VCaP (cell line): ENCODE measurements around the gene MED31.

ENCODE experiments used
- H3K27ac ChIP-seq: fragments of 450-650 bp; 2 replicates; pipeline ENCODE4 v1.5.1; 2017
- TF ChIP-seq, protein P1 (sequence below): fragments of 450-650 bp; conservative IDR thresholded peaks from 2 replicates; pipeline ENCODE4 v1.5.1; 2017; ENCODE audit warnings: mild to moderate bottlenecking, moderate library complexity

MED31 gene

GRCh38 chr17:6643451-6644125 lies 7.8 kb downstream of the MED31 start:
- no peak overlapping the region for H3K27ac ChIP-seq
- TF ChIP-seq, protein P1, sequence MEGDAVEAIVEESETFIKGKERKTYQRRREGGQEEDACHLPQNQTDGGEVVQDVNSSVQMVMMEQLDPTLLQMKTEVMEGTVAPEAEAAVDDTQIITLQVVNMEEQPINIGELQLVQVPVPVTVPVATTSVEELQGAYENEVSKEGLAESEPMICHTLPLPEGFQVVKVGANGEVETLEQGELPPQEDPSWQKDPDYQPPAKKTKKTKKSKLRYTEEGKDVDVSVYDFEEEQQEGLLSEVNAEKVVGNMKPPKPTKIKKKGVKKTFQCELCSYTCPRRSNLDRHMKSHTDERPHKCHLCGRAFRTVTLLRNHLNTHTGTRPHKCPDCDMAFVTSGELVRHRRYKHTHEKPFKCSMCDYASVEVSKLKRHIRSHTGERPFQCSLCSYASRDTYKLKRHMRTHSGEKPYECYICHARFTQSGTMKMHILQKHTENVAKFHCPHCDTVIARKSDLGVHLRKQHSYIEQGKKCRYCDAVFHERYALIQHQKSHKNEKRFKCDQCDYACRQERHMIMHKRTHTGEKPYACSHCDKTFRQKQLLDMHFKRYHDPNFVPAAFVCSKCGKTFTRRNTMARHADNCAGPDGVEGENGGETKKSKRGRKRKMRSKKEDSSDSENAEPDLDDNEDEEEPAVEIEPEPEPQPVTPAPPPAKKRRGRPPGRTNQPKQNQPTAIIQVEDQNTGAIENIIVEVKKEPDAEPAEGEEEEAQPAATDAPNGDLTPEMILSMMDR = no peak

- H3K27ac ChIP-seq = no peak overlapping the region
- TF ChIP-seq, protein P1 = no peak
These were observed 8.8 kb downstream of the MED31 start for GRCh38 chr17:6642592-6642991.

DNA sequence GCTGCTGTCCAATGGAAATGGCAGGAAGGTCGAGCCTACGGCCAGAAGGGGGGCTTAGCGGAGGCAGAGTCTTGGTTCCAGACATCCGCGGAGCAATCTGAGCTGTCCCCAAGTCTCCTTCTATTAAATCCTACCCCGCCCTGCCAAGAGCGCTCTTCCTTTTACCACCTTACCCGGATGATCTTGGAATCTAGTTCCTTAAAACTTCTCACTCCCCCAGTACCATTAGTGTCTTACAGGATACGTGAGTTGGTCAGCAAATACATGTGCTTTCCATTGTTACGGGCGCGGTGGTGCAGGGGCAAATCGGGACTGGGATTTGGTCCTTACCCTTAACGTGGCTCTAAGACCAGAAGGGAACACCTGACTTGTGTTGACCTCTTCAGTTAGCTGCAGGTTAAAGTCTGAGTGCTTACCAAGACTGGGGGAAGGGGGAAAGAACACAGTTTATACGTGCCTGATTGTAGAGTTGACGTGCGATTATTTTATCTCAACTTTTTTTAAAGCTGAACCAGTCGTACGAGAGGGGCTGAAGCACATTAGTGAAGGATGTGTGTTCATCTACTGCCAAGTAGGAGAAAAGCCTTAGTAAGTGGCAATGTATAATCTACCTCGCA lies 10.1 kb downstream of the MED31 start:
- H3K27ac ChIP-seq = peak overlapping the region; percentile 84
- TF ChIP-seq, protein P1 = no peak

DNA sequence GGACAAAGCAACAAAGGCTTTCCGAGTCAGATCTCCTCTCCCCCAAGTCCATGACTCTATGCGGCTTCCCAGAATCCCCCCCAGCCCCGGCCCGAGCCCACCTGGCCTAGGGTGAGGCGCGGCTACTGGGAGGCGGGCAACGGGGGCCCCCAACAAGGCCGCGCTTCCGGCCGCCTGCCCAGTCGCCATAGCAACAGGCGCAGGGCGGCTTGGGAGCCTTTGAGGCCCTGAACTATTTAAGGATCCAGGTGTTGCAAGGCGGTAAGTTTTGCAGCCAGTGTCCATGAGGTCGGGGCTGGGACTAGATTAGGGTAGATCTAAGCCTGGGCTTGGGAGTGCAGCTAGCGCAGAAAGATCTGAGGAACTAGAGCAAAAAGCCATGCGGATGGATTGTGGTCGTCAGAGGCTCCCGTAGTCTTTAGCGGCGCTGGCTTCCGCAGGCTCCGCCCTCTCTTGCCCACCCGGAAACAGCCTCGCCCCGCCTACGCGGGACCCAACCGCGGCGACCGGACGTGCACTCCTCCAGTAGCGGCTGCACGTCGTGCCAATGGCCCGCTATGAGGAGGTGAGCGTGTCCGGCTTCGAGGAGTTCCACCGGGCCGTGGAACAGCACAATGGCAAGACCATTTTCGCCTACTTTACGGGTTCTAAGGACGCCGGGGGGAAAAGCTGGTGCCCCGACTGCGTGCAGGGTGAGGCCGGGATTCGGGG lies 10.7 kb downstream of the MED31 start, which contains the start of the genes KIAA0753 and TXNDC17:
TSS of gene KIAA0753 (minus strand) at position 176 of the 711 bp plus-strand sequence. CDS start 5,608 bp downstream, outside the sequence.
TSS of gene TXNDC17 (plus strand) at position 525 of the 711 bp plus-strand sequence. CDS start at position 548, 23 bp downstream.
- H3K27ac ChIP-seq = peak within 1 kb of the TSS; percentile 84
- TF ChIP-seq, protein P1 = no peak

DNA sequence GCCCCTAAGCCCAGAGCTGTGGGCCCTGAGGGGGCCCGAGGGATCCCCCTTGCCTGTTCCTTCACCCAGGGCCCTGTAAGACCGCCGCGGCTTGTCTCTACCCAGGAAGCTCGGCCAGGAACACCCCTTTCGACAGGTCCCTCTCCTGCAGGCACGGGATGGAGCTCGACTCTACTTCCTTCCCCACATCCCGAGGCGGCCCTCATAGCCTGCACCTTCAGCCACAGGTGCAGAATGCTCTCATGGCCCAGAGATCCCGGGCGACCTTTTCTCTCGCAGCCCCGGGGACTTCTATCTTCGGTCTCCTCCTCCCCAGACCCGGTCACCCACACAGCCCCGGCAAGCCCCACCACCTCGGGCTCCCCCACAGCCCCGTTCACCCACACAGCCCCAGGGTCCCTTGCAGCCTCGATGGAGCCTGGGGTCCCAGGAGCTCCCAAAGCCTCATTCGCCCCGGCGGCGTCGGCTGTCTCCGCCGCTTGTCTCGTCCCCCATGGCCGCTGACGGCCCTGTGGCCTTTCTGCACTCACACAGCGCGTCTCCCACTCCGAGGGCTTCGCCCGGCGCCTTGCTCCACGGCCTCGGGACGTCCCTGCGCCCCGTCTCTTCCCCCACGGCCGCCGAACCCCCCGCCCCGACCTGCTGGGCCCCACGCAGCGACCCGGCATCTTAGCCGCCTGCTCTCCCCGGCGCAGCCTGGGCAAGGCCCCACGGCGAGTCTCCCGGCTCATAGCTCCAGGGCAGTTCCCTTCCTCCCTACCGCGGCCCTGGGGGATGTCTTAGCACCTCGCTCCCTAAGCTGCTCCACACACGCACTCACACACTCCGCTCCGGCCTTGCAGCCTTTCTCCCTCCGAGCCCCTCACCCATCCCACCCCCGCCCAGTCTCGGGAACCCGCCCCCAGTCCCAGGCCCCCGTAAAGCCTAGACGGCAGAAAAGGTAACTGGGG lies 11.5 kb downstream of the MED31 start:
- peak overlapping the region; percentile 84 for H3K27ac ChIP-seq
- TF ChIP-seq, protein P1 = no peak

- TF ChIP-seq, protein P1 = no peak
- H3K27ac ChIP-seq = peak overlapping the region; percentile 84; the same call in 1 of the 2 replicates
These were observed 12.3 kb downstream of the MED31 start for GRCh38 chr17:6639014-6639585.
